HepG2 (cell line): ENCODE results near the gene ECEL1.

Source experiments
- ATF2 ChIP-seq: sonication (generic); formaldehyde crosslinking; IDR thresholded peaks from 2 replicates; pipeline ENCODE4 v1.4.0; 2020; ENCODE audit warnings: missing genetic modification reagents
- CTCF ChIP-seq: sonication (generic); formaldehyde crosslinking; IDR thresholded peaks from 2 replicates; pipeline ENCODE4 v1.5.0; 2020; ENCODE audit warnings: mild to moderate bottlenecking, missing genetic modification reagents, moderate library complexity
- ESRRA ChIP-seq: sonication (generic); formaldehyde crosslinking; IDR thresholded peaks from 2 replicates; pipeline ENCODE4 v1.5.1; 2020; ENCODE audit warnings: mild to moderate bottlenecking, low read depth, missing genetic modification reagents
- ZNF12 ChIP-seq: sonication (generic); formaldehyde crosslinking; IDR thresholded peaks from 2 replicates; pipeline ENCODE4 v1.5.0; 2020; ENCODE audit warnings: missing genetic modification reagents

- no peak for TF ChIP-seq ZNF12 (CRISPR knock-in tag)
- TF ChIP-seq CTCF (CRISPR knock-in tag) = no peak
- no peak for TF ChIP-seq ESRRA (CRISPR knock-in tag)
- TF ChIP-seq ATF2 (CRISPR knock-in tag) = no peak
These were observed 35.7 kb upstream of the ECEL1 start for GRCh38 chr2:232523402-232523681.
